Lung microvascular endothelial cell (primary cell): ENCODE measurements around the gene KRT84. TPM values are rescaled to one million over a fixed set of nuclear protein-coding genes. Genes with fewer than 3 reads are reported as not detected.

Experiments used
- DNase-seq, 2 donors: peaks; one replicate each; pipeline versions ENCODE4 v3.0.0 to v3.0.0-alpha.2; 2010; ENCODE audit warnings: low read depth in 2 of 2
- total RNA-seq: library from RNA; depleted of rRNA; stranded (reverse); fragments of >200 nt; gene quantifications from 2 replicates; pipeline ENCODE4 v1.2.1, GENCODE V29; 2014

The KRT84 gene
- total RNA-seq, 1 donor from 2014 or later = not detected

DNA sequence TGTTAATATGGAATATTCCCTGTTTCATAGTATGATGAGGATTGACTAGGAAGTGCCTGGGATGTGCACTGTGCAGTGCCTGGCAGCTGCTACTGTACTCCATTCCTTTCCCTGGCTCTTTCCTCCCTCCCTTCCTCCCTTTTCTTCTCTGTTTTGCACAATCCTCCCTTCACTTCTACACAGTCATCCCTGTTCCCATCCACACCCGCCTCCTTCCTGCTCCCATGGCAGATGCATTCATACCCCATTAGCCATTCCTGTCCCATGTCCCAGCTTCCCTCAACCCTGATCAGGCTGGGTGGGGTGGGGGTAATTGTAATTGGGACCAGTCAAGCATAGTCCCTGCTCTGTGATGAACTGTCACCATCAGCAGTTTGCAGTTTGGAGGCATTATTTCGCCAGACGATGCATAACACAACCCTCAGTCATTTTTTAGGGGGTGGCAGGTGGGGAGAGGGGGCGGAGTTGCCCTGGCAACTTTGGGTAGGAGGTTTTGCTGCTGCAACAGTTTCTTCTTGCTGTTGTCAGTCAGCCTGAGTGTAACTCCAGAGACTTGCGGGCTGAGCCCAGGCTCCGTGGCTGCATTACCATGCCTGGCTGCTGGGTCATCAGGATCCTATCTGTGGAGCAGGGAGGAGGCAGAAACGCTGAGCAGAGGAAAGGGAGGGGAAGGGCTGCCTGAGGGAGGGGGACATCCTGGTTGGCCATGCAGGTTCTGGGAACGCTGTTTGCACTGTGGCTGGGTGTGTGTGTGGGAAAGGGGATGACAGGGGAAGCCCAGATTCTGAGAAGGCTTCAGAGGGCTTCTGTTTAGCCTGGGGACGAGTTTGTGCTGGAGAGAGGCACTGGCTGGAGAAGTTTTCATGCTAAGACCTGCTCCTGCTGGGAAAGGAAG lies 4.1 kb upstream of the KRT84 start:
- no peak for DNase-seq

DNA sequence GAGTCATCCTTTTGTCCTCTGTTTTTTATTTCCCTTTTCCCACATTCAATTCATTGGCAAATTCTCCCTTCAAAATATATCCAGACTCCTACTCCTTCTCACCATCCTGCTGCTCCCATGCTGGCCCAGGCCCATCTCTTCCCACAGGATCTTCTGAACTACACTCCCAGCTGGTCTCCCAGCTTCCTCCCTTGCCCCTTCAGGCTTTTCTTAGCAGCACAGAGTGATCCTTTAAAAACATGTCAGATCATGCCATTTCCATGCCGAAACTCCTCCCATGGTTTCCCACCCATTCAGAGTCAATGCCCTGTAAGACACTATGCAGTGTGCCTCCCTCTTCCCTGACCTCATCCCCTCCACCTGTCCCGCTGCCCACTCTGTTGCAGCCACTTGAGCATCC lies 2.4 kb upstream of the KRT84 start:
- no peak for DNase-seq

DNA sequence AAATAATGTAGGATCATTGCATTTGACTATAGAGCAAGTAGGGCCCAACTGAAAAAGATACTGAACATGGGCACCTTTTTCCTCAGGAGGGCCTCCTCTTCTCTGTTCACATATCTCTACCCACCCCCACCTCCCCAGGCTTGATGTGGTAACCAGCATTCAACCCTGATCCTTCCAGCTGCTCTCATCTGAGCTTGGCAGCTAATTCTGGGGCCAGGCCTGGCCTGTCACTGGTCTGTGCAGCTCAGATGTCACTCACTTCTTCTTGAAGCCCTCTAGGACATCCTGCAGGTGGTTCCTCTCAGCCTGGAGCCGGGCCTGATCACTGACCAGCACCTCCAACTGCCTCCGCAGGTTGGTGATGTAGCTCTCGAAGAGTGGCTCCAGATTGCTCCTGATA lies 2.1 kb downstream of the KRT84 start:
- no peak for DNase-seq

GRCh38 chr12:52382854-52383253 lies 2.6 kb downstream of the KRT84 start:
- no peak for DNase-seq

GRCh38 chr12:52381206-52381605 lies 4.2 kb downstream of the KRT84 start:
- DNase-seq = no peak

- peak; percentile 37 to 53 for DNase-seq
These were observed 5.2 kb downstream of the KRT84 start for GRCh38 chr12:52380271-52380694.

DNA sequence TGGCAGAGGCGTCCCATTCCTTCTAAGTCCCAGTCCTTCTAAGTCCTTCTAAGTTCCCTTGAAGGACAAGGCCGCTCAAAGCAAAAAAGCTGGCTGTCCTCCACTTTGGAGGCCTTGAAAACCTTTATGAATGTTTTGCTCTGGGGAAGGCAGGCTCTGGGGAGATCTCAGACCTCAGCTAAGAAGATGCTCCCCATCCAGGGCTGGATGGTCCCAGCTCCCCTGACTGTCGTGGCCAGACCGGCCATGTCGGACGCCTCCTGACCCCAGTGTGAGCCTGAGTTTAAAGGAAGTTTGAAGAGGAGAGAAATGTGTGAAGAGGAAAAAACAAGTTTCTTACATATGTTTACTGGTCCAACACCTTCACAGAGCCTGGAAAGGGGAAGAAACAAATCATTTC lies 5.9 kb downstream of the KRT84 start:
- DNase-seq = no peak

DNA sequence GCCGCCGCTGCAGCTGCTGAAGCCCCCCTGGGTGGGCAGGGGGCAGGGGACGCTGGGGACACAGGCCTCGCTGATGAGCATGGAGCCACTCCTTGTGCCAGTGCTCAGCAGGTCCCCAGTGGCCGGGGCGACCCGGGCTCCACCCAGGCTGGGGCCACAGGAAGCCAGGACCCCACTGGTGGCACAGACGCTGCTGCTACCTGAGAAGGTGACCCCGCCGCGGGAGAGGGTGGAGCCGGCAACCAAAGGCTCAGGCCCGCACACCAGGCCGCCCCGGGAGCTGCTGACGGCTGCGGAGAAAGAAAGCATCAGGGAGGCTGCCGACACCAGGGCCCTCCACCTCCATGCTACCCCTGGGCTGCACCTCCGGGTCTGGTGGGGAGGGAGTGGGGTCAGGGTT lies 7.4 kb downstream of the KRT84 start:
- DNase-seq = no peak

DNA sequence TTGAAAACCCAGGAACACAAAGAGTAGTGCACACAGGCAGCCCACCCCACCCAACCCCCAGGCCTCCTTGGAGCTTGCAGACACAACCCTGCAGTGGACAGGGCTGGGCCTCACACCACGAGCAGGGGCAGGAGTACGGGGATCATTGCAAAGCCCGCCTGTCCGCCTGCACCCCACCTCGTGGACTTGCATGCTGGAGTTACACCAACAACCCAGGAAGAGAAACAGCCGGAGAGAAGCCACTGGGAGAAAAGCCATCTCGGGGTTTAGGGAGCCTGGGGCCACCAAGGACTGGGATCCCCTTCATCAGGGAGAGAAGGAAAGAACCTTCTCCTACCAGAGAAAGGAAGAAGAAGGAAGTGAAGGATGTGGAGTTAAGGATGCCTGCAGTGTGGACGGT lies 8.2 kb downstream of the KRT84 start:
- no peak for DNase-seq

- DNase-seq = peak; percentile 85 to 86
These were observed 13.0 kb downstream of the KRT84 start for GRCh38 chr12:52372216-52373154.

GRCh38 chr12:52371716-52372115 lies 13.7 kb downstream of the KRT84 start:
- DNase-seq = no peak

GRCh38 chr12:52370926-52371608 lies 14.4 kb downstream of the KRT84 start:
- DNase-seq = peak in 1 of 2 donors; percentile 48

GRCh38 chr12:52369809-52370208 lies 15.6 kb downstream of the KRT84 start:
- DNase-seq = no peak

DNA sequence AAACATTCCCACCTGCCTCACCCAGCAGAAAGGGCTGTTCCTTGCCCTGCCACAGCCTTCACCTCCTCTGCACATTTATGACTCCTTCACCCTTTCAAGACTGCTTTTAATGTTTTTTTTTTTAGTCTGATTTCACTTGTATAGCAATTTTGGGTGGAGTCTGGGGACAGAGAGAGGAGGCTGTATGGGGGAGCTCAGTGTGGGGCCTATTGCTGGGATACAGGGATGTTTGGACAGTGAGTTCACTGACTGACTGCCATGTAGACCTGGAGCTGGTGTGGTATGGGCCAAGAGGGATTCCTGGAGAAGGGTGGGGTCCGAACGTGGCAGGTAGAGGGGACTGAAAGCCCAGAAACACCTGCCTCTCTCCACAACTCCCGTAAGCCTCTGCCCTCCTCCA lies 16.2 kb downstream of the KRT84 start:
- DNase-seq = no peak

- DNase-seq = no peak
These were observed 16.9 kb downstream of the KRT84 start for GRCh38 chr12:52368508-52368907.

- no peak for DNase-seq
These were observed 17.6 kb downstream of the KRT84 start for GRCh38 chr12:52367876-52368275.

GRCh38 chr12:52366738-52367485 lies 18.5 kb downstream of the KRT84 start, which contains the start of gene KRT85:
Gene KRT85, minus strand, starts transcription at chr12:52367481. Its CDS starts 76 bp downstream, at chr12:52367405.
- DNase-seq = no peak

DNA sequence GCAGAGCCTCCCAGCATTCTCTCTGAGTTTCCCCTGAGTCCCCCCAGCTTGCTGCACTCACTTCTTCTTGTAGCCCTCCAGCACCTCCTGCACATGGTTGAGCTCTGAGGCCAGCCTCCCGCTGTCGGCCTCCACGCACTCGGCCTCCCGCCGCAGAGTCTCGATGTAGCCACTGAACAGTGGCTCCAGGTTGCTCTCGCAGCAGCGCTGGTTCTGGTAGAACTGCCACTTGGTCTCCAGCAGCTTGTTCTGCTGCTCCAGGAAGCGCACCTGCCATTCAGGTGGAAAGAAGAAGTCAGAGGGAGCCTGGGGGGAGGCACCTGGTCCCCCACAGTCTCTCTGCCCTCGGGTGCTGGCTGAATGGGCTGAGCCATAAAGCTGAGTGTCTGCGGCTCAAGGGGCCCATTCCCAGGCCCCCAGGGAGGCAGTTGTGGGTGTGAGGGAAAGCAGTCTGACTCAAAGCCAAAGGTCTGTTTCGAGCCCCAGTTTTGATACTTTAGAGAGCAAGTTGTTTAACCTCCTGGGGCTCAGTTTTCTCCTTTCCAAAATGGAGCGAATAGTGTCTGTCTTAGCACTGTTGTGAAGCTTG lies 20.5 kb downstream of the KRT84 start:
- DNase-seq = no peak

GRCh38 chr12:52364061-52364460 lies 21.4 kb downstream of the KRT84 start:
- no peak for DNase-seq

DNA sequence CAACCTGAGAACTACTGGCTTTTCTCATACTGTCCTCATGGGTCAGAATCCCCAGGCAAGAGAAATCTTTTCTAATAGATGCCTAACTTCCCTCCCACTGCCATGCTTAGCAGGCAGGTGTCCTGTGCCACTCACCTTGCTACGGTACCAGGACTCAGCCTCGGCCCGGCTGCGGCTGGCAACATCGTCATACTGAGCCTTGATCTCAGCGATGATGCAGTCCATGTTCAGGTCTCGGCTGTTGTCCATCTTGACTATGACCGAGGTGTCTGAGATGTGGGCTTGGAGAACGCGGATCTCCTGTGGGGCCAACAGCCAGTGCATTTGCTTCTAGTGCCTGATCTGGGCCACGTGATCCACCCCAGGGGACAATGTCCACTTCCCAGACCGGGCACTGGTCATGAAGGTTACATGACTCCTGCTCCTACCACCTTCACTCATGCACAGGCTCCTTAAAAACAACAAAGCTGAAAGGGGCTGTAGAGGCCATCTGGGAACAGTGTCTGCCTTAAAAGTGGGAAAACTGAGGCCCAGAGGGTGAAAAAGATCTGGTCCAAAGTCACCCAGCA lies 22.3 kb downstream of the KRT84 start:
- no peak for DNase-seq
